GM18526 (cell line): ENCODE measurements around the gene PRMT7.

ENCODE experiments used
- POLR2A ChIP-seq: IDR thresholded peaks from 3 replicates; pipeline ENCODE4 v1.6.1; 2011; ENCODE audit not compliant: insufficient read length; ENCODE audit errors: extremely low read depth

Gene PRMT7

DNA sequence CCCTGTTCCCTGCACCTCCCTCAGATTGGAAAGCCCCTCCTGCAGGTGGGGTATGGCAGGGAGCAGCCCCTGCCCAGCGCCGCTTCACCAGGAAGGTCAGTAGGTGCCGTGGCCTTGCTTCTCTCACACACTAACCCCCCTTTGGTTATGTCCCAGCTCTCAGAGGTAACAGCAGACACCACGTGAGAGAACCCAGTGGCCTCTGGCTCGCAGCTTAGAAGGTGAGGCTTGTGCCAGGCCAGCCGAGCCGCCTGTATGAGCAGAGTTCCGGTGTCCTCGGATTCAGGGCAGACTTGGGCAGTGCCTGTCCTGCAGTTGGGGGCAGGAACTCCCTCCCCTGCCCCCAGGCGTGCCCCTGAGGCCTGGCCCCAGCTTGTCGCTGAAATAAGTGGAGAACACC is 47.1 kb downstream of the PRMT7 start:
- TF ChIP-seq POLR2A: no peak

DNA sequence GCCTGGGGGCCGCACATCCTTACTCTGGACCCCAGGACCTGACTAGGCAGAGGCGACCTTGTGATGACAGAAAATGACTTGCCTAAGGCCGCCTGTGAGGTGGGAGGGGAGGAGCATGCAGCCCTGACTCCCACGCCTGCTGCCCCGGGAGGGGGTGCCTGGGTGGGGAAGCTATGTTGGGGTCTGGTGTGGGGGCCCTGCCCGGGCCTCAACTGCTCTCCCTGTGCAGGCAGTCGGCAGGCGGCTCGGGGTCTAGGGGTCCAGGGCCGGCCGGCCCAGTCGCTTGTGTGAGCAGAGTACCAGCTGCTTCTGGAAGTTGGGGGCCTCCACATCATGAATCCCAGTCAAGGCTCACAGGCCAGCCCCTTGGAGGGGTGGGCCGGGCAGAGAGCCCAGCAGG is 48.1 kb downstream of the PRMT7 start:
- no peak for TF ChIP-seq POLR2A

- no peak for TF ChIP-seq POLR2A
Measured at GRCh38 chr16:68359398-68360191, 48.8 kb downstream of the PRMT7 start.

DNA sequence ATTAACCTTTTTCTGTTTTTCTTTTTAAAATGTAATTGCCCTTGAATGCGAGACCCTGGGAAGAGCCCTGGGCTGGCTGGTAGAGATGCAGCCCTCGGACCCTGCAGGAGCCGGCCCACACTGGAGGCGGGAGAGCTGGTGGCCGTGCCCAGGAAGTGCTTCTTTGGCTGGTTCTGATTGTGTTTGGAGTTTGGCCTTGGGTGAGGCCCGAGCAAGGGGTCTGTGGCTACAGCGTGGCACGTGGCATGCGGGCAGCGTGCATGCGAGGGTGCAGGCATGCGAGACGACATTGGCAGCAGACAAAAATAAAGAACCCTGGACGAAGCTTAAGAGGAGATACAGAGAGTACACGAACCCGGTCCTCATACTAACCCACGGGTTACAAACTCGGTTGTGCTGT is 49.7 kb downstream of the PRMT7 start:
- TF ChIP-seq POLR2A: no peak

DNA sequence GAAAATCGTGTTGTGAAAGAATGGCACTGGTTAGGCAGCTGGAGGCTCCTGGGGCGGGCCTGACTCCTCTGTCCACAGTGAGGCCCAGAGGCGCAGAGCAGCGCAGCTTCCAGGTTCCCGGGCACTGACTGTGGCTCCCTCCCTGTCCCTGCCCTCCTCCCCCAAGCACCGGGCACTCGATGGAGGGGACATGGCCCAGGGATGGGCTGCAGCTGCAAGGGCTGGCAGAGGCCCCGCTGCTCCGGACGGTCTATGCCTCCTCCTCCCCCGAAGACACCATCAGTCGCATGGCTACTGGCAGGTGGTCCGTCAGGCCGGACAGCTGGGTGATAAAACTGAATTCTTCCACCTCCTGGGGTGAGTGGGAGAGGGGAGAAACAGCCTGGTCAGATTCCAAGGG is 50.1 kb downstream of the PRMT7 start:
- TF ChIP-seq POLR2A: no peak

- TF ChIP-seq POLR2A: no peak
Measured at GRCh38 chr16:68361485-68361884, 50.7 kb downstream of the PRMT7 start.

- TF ChIP-seq POLR2A: no peak
Measured at GRCh38 chr16:68362262-68362913, 51.6 kb downstream of the PRMT7 start.

GRCh38 chr16:68362947-68363657 is 52.3 kb downstream of the PRMT7 start:
- TF ChIP-seq POLR2A: no peak

- no peak for TF ChIP-seq POLR2A
Measured at GRCh38 chr16:68363658-68364521, 53.1 kb downstream of the PRMT7 start.

DNA sequence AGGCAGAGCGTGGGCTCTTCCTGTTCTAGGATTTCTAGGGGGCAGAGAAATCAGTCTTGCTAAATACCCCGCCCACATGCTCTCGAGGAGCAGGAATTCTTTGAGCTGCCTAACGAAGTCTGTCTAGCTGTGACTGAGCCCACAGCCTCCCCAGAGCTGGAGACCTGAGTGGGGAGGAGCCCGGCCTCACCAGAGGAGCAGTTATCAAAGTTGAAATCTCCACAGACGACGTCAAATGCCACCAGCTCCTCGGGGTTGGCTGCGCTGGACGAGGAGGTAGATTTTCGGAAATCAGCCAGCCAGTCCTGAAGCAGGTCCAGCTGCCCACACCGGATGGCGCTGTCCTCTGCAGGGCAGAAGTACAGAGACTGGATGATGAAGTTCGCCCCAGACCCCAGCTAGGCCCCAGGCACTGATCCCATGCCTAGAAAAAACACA is 53.8 kb downstream of the PRMT7 start:
- no peak for TF ChIP-seq POLR2A

DNA sequence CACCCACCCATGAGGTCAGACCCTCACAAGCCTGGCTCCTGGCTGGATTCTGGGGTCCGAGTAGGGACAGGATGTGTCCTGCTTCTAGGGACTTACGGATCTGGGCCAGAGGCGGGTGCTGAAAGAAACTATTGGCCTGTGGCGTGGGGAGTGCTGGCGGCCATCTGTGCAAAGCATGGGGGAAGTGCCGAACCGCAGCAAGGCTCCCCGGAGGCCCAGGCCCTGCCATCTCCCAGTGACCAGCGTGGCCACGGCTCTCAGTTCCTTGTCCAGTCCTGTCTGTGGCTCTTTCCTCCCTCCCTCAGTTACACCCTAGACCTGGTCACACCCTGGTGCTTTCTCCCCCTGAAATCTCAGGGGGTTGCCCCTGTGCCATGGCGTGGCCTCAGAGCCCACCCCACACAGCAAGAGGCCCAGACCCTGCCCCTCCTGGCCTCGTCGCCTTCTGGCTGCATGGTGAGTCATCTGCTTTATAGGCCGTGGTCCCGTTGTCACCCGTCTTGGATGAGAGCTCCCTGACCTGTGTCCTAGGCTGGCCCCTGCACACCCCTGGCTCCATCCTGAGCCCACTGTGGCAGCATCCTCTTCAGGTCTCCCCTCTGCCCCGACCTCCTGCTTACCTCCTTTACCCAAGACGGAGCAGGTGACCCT is 54.5 kb downstream of the PRMT7 start:
- no peak for TF ChIP-seq POLR2A

- no peak for TF ChIP-seq POLR2A
Measured at GRCh38 chr16:68366062-68366461, 55.2 kb downstream of the PRMT7 start.

DNA sequence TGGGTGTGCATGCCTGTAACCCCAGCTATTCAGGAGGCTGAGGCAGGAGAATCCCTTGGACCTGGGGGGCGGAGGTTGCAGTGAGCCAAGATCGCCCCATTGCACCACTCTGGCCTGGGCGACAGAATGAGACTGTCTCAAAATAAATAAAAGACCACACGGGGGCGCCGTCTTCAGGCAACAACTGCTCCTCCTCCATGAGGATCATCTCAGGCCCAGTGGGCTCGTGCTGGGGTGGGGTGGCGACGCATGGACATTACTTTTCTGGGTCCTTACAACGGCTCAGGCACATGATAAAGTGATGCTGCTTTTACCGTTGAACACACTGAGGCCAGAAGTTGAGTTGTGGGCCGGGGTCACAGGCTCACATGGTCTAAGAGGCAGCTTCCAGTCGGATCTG is 56.2 kb downstream of the PRMT7 start:
- no peak for TF ChIP-seq POLR2A

- TF ChIP-seq POLR2A: no peak
Measured at GRCh38 chr16:68367440-68367839, 56.6 kb downstream of the PRMT7 start.

DNA sequence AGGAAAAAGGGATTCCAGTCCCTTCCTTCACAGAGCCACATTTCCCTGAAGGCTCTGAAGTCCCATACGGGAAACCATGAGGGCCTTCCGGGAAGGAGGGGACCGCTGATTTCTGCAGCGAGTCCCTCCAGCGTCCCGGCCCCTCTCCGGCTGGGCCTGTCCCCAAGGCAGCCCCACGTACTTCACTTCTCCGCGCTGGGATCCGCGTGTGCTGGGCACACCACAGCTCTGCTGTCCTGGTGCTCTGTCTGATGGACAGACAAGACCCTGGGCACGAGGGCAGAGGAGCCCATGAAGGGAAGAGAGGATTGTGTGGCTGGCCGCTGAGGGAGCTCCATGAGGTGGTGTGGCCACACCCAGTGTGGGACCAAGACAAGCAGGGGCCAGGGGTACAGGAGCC is 57.1 kb downstream of the PRMT7 start:
- no peak for TF ChIP-seq POLR2A
